DMS153 (cell line): ENCODE measurements around the gene DEFB123.
"Not testable (repeated sequence)": the region's sequence is repeated elsewhere in the genome, so short reads cannot be mapped to it uniquely, and the experiment has no call there.

ENCODE experiments used
- DNase-seq: peaks from one replicate; lab custom pipeline; 2025; lab: John Stamatoyannopoulos, UW

Gene DEFB123

GRCh38 chr20:31440012-31440659, at the start of gene DEFB123:
Gene DEFB123 (plus strand): TSS chr20:31440632. CDS start chr20:31440699, 67 bp downstream.
- DNase-seq = no peak

- DNase-seq = no peak
These were observed 47.6 kb upstream of the DEFB123 start for GRCh38 chr20:31392836-31393235.

GRCh38 chr20:31394900-31395299, 45.5 kb upstream of the DEFB123 start:
- DNase-seq = no peak

- DNase-seq = no peak
These were observed 36.5 kb upstream of the DEFB123 start for GRCh38 chr20:31403886-31404285.

GRCh38 chr20:31406115-31406514, 34.3 kb upstream of the DEFB123 start, which contains the start of gene DEFB121:
Gene DEFB121 (minus strand): TSS chr20:31406215. CDS start chr20:31406152, 63 bp downstream.
- no peak for DNase-seq

- no peak for DNase-seq
These were observed 30.4 kb upstream of the DEFB123 start for GRCh38 chr20:31410011-31410410.

- no peak for DNase-seq
These were observed 26.1 kb upstream of the DEFB123 start for GRCh38 chr20:31414381-31414780.

GRCh38 chr20:31415653-31416052, 24.8 kb upstream of the DEFB123 start:
- DNase-seq = no peak

GRCh38 chr20:31418307-31418706, 22.1 kb upstream of the DEFB123 start:
- no peak for DNase-seq

- no peak for DNase-seq
These were observed 14.6 kb upstream of the DEFB123 start for GRCh38 chr20:31425797-31426196.

GRCh38 chr20:31426891-31427551, 13.4 kb upstream of the DEFB123 start:
- not testable (repeated sequence) for DNase-seq

- DNase-seq = not testable (repeated sequence)
These were observed 12.9 kb upstream of the DEFB123 start for GRCh38 chr20:31427576-31427975.

GRCh38 chr20:31430568-31431115, 9.8 kb upstream of the DEFB123 start:
- DNase-seq = no peak

GRCh38 chr20:31446084-31446819, 5.8 kb downstream of the DEFB123 start:
- no peak for DNase-seq

- DNase-seq = no peak
These were observed 9.3 kb downstream of the DEFB123 start for GRCh38 chr20:31449511-31450414.

GRCh38 chr20:31452575-31452974, 12.1 kb downstream of the DEFB123 start:
- DNase-seq = no peak

GRCh38 chr20:31454361-31454760, 13.9 kb downstream of the DEFB123 start:
- no peak for DNase-seq

- DNase-seq = not testable (repeated sequence)
These were observed 30.5 kb downstream of the DEFB123 start for GRCh38 chr20:31470946-31471345.

GRCh38 chr20:31472395-31473330, 32.2 kb downstream of the DEFB123 start:
- no peak for DNase-seq

- DNase-seq = no peak
These were observed 33.1 kb downstream of the DEFB123 start for GRCh38 chr20:31473331-31474096.
